CD4-positive, alpha-beta T cell treated with Interleukin-4 for 4 hours (primary cell): ENCODE results near the gene NEK5.
A peak's percentile ranks its signal among the peaks of the same experiment; 100 is the strongest.

ENCODE experiments used
- DNase-seq: peaks from one replicate; pipeline ENCODE4 v3.0.0-alpha.2; 2020

NEK5 gene

DNA sequence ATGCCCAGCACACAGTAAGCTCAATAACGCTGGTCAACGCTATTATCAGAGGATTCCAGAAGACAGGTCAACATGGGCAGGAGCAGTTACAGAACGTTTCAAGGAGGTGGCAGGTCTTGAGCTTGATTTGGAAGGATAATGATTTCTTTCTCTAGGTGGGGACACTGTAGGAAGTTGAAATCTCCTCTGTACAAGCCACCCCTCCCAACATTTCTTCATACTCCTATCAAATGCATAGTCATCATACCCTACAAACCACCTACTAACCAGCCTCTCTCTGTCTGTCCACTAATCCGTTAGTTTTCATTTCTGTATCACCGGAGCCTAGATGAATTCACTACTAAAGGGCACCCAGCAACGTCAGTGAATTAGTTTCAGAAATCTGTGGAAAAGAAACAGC, 118.9 kb downstream of the NEK5 start:
- no peak for DNase-seq

DNA sequence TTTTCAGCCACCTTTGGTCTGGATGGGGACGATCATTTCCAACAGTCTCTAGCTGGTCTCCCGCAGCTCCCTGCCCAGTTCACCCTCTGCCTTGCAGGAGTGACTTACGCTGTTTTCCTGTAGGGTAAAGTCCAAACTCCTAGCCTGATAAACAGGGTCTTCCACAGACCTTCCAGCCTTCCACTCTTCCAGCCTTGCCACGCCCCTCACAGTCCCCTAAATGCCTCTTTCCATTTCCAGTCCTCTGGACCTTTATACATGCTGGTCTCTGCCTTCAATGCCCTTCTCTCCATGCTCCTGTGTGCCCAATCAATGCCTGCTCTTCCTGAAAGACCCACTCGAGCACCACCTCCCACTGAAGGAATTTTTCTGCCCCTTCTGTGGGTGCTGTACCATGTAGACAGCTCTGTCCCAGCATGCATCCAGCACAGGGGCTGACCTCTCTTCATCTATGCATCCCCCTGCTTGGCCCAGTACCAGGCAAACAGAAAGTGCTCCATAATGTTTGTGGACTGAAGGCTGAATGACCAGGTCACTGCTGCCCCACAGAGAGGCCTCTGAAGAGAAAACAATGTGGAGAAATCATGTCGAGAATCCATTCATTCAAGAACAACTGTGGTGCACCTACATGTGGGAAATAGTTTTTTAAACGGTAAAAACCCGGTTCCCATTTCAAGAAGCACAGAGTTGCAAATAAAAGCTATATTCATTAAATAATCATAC, 122.2 kb downstream of the NEK5 start:
- no peak for DNase-seq

DNA sequence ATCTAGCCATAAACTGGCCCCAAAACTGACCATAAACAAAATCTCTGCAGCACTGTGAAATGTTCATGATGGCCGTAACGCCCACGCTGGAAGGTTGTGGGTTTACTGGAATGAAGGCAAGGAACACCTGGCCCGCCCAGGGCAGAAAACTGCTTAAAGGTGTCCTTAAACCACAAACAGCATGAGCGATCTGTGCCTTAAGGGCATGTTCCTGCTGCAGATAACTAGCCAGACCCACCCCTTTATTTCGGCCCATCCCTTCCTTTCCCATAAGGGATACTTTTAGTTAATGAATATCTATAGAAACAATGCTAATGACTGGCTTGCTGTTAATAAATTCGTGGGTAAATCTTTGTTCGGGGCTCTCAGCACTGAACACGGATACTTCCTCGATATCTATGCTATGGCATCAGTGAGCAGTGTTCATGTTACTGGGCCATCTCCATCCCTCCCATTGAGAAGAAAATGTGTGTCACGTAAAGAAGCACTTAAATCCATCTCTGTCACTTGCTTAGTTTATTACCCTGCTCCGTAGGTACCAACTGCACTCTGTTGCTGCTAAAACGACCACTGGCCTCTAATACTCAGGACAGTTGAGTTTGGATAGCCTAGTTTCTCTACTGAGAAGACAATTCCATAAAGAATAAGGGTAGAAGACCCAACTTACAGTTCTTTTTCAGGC, 122.9 kb downstream of the NEK5 start:
- no peak for DNase-seq

- DNase-seq, result no peak
These were observed 124.2 kb downstream of the NEK5 start for GRCh38 chr13:52004511-52005170.

DNA sequence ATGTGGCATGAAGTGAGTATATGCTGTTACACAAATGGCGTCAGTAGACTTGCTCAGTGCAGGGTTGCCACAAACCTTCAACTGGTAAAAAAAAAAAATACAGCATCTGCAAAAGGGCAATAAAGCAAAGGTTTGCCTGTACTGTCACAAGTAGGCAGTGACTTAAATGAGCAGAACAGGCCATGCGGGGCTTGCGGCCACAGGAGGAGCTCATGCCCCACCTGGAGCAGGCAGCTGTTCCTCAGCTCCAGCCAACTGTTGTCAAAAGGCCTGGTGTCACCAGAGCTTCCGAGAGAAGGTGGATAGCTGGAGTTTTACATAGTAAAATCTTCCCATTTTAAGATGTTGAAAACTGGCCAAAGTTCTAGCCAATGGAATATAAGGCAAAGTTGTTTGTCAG, 125.3 kb downstream of the NEK5 start:
- DNase-seq, result no peak

- DNase-seq, result no peak
These were observed 126.5 kb downstream of the NEK5 start for GRCh38 chr13:52002361-52002760.

- DNase-seq, result peak; percentile 49
These were observed 127.6 kb downstream of the NEK5 start for GRCh38 chr13:52001120-52001731.

DNA sequence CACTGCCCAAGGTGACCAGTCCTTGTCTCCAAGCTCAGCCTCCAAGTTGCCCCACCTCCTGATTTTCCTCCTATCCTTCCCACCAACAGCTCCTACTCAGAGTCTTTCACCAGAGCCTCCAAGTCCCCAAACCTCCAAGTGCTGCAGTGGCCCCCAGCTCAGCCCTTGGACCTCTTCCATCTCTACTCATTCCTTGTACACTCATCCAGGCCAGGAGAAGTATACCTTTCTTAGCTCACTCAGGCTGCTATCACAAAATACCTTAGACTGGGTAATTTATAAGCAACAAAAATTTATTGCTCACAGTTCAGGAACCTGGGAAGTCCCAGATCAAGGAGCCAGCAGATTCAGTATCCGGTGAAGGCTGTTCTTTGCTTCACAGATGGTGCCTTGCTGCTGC, 129.0 kb downstream of the NEK5 start:
- DNase-seq, result no peak

GRCh38 chr13:51999510-51999911, 129.4 kb downstream of the NEK5 start:
- DNase-seq, result no peak

DNA sequence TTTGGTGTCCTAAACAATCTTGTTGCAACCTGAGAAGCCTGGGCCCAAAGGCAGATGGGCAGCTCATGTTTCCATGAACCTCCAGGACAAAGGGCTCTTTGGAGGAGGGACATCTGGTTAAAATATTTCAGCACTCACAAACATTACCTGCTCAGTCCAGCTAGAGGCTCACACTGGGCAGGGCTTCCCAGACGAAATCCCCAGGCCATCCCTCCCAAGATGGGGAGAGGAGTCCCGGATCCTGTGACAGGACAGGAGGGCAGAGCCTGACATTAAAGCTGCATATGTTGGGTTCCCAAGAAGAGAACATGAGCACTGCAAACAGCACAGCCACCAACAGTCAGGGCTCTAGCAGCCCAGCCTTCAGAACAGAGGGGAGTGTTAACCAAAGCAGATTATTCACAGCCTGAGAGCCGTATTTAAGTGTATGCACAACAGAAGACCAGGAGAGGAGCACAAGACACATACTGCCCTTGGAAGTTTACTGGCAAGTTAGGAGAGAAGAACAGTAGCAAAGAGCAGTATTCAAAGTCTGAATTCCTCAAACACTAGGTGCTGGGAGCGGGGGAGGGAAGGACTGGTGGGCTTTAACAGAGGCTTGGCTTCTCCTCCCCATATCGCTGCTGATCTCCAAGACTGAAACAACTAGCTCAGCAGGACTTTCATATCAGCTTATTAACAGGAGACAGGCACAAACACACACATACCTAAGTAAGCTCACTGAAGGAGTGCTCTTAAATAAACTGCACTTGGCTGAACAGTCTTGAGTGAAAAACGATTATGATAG, 130.0 kb downstream of the NEK5 start:
- no peak for DNase-seq

DNA sequence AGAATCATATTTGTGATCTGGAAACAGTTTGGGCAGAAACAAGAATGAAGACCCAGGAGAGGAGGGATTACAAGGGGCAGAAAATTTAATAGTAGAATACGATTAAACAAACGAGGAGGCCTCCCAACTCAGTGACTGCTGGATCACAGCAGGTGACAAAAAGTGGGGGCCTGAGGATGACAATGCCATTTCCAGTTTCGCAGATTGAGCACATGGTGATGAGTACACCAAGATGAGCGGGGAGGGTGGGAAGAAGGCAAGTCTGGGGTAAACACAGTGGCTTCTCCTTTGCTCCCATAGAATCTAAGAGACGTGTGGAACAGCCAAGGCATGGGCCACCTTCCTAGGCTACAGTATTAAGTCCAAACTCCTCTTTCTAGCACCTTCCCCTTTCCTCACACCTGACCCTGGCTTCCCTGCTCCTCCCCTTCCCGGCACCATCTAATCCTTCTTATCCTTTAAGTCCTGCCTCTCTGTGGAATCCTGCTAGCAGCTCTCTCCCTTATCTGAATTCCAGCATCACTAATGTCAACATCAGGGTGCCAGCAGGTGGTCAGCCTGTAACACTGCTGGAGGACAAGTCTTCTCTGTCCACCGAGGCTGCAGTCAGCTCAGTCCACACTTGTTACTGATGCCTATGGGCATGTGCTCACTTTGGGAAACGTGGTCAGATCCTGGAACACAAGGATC, 131.1 kb downstream of the NEK5 start:
- no peak for DNase-seq

DNA sequence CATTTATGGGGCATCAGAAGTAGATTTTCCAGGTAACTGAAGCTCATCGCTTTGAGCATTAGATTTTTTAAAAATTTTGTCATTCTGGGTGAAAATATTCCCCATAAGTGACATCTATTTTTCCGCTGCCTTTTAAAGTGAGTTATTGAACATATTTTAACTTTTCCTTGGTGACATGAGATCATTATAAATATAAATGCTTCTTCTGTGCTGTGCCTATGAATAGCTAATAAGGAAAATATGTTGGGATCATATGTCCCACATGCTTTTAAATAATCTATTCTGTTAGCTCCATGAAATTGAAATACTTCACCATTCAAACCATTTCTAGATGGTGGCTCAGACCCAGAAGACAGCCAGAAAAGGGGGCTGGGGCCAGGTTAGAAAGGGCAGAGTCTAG, 131.7 kb downstream of the NEK5 start:
- DNase-seq, result no peak

DNA sequence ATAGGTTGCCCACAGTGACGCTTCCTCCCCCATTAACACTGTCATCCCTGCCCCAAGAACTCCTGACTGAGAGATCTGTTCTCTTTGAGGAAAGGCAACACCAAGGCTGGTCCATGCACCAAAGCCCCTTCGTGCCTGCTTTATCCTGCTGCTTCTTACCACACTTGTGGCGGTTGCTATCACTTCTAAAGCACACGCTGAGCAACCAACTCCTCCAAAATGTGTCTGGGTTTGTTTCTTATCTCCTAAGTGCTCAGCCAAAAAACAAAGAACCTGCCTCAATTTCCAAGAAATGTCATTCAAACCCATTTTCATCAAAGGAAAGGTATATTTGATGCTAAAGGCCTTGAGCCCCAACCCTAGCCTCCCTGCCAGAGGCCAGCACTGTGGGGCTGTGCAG, 132.2 kb downstream of the NEK5 start:
- no peak for DNase-seq

DNA sequence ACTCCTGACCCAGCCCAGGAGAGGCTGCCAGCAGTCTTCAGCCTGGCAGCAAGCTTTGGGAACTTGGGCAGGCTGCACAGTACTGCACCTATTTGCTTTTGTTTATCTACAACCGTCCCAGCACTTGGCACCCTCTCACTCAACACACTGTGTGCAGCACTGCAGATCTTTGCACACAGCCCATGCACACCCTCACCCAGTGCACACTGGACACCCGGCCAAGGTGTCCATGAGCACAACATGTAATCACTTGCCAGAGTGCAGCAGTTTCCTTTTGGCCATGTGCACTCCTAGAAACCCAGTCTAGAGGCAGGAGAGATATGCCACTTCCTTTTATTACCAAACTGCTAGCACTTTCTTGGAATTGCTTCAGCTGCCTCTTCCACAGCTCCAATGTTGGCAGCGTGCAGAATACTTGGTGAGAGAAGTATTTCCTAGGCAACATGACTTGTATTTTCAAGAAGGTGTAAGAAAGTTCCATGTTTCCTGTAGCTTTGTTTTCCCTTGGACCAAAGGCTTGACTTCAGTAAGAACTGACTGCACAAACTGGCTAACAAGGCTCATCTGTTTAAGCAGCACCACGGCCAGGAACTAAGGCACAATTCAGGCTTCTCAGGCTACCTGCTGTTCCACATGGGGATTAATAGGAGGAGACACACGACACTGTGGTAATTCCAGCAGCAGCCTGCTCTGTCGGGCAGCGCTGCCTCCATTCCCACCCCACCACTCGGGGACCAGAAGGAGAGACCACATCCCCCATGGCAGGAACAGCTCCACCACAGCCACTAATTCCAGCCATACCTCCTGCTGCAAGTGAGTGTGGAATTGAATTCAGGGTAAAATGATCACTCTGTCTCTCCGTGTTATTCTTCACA, 133.0 kb downstream of the NEK5 start:
- no peak for DNase-seq

- DNase-seq, result no peak
These were observed 135.2 kb downstream of the NEK5 start for GRCh38 chr13:51993713-51994112.

DNA sequence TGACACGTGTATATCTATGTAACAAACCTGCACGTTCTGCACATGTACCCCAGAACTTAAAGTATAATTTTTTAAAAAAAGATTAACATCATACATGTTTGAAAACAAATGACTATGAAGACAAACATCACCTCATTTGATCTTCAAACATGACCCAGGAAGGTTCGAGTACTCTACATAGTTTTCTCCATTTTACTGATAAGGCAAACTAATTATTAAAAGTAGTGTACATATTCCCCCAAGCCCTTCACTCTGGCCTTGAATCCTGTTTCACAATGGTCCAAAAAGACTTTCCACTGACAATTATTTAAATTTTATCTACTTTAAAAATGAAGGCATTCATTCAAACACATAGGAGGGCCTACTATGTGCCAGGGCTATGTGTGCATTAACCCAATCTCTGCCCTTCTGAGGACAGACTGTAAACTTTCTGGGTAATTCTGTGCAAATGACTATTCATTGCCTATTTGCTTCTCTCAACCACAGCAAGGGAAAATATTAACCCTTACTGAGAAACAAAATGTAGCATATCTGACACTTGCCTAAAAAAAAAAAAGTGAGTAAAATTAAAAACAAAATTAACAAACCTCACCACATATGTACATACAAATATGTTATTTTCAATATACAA, 139.8 kb downstream of the NEK5 start:
- no peak for DNase-seq
